ENCODE measurements around the gene SESN1.

Gene SESN1

GRCh38 chr6:109009236-109009961 is 85.2 kb downstream of the SESN1 start:
- Histone ChIP-seq H3K27me3 (ENCODE audit: insufficient read depth, poor library complexity, severe bottlenecking) (no peaks in the 10 kb centered on the region), H3K27ac (replicated peaks) (peak overlapping the region; percentile 72), H3K4me3 (replicated peaks; ENCODE audit: insufficient read depth, low read length) (peak overlapping the region; percentile 78)
- peak; percentile 47 to 85 for DNase-seq (ENCODE audit: low read depth in 1 of 2, low spot score in 1 of 2)
- no peak for TF ChIP-seq REST (IDR thresholded peaks at IDR 0.05; ENCODE audit: insufficient replicate concordance, low read depth)
- no peak for TF ChIP-seq GABPA (IDR thresholded peaks at IDR 0.05; ENCODE audit: low read depth)
- TF ChIP-seq POLR2AphosphoS5 (IDR thresholded peaks at IDR 0.05; ENCODE audit: low read depth): peak; percentile 55
- no peak; the same call in 1 of the 2 replicates for TF ChIP-seq SPI1 (IDR thresholded peaks at IDR 0.05; ENCODE audit: borderline replicate concordance, low read depth)
- no peak for TF ChIP-seq CTCF (IDR thresholded peaks at IDR 0.05; ENCODE audit: insufficient read depth, low read length)

- no peaks in the 10 kb centered on the region for H3K27me3 ChIP-seq (ENCODE audit: insufficient read depth, poor library complexity, severe bottlenecking)
- H3K4me3 ChIP-seq (replicated peaks; ENCODE audit: insufficient read depth, low read length): peak overlapping the region; percentile 78
- peak overlapping the region; percentile 54 for H3K27ac ChIP-seq (replicated peaks)
- TF ChIP-seq GABPA (IDR thresholded peaks at IDR 0.05; ENCODE audit: low read depth): no peak
- TF ChIP-seq REST (IDR thresholded peaks at IDR 0.05; ENCODE audit: insufficient replicate concordance, low read depth): no peak
- TF ChIP-seq SPI1 (IDR thresholded peaks at IDR 0.05; ENCODE audit: borderline replicate concordance, low read depth): no peak
- no peak for TF ChIP-seq CTCF (IDR thresholded peaks at IDR 0.05; ENCODE audit: insufficient read depth, low read length)
- no peak for TF ChIP-seq POLR2AphosphoS5 (IDR thresholded peaks at IDR 0.05; ENCODE audit: low read depth)
- DNase-seq (ENCODE audit: low read depth in 1 of 2, low spot score in 1 of 2): peak in 1 of 2 experiments; percentile 21
Observed at GRCh38 chr6:109008537-109009235, 86.0 kb downstream of the SESN1 start.

- no peak for DNase-seq (ENCODE audit: low read depth in 1 of 2, low spot score in 1 of 2)
- no peak overlapping the region for H3K27ac ChIP-seq (replicated peaks)
- no peak for TF ChIP-seq REST (IDR thresholded peaks at IDR 0.05; ENCODE audit: insufficient replicate concordance, low read depth)
- TF ChIP-seq GABPA (IDR thresholded peaks at IDR 0.05; ENCODE audit: low read depth): no peak
- no peak for TF ChIP-seq CTCF (IDR thresholded peaks at IDR 0.05; ENCODE audit: insufficient read depth, low read length)
- no peak for TF ChIP-seq POLR2AphosphoS5 (IDR thresholded peaks at IDR 0.05; ENCODE audit: low read depth)
- no peak for TF ChIP-seq SPI1 (IDR thresholded peaks at IDR 0.05; ENCODE audit: borderline replicate concordance, low read depth)
- no peaks in the 10 kb centered on the region for H3K27me3 ChIP-seq (ENCODE audit: insufficient read depth, poor library complexity, severe bottlenecking)
- no peak overlapping the region for H3K4me3 ChIP-seq (replicated peaks; ENCODE audit: insufficient read depth, low read length)
Observed at GRCh38 chr6:109008054-109008453, 86.6 kb downstream of the SESN1 start.

Measured in HL-60 (cell line).